ENCODE data around the gene CTDNEP1. TPM values are rescaled to one million over a fixed set of nuclear protein-coding genes. Genes with fewer than 3 reads are reported as not detected.

CTDNEP1 gene
- total and polyA plus RNA-seq, 4 donors: 11.0 to 28.6 (median 18.6) TPM

DNA sequence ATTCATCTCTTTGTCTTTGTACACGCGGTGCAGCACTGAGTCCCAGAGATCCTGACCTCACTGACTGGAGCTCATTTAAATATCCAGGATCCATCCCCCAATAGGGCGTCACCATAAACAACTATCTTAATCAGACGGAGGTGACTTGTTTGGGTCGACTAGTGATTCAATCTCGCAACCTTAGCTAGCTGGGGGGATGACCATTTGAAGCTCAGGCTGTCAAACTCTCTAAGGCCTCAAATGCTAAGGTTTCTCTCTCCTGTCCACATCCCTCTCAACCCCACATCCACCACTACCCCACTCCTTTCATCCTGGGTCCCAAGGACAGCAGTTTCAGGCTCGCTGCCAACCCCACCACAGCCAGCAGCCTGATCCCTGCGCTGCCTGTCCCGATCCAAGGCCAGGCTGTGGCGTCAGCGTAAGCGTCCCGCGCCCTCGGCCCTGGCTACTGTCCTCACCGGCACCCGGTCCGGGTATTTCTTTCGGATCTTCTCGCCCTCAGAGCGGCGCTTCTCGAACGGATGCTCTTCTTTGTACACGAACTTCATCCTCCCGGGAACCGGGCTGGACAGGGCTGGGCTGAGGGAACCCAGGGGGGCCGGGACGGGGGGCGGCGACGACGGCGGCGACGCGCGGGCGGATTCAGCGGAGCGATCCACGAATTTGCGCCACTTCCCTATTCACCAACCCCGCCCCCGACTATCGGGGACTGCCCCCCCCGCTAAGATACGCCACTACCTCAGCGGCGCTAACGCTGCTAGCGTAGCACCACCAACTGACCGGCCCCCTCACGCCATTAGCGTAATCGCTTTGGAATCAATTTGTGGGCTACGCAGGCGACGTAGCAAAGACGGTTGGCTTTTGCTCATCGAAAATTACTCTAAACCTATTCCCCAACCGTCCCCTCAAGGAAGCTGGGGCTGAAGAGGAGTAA, 9.5 kb downstream of the CTDNEP1 start, which contains the start of gene GABARAP:
Gene GABARAP (minus strand): TSS at position 667 of the 934 bp plus-strand sequence. CDS start 119 bp downstream, at position 548.
- Histone ChIP-seq H3K27ac (ENCODE audit: low read depth in 1 of 2, low read length in 2 of 2) (peak within 1 kb of the TSS; percentile 98 to 99), H3K9me3 (ENCODE audit: control insufficient read depth in 4 of 4, low read length in 3 of 4) (no peaks in the 10 kb centered on the region), H3K9ac (ENCODE audit: low read depth in 1 of 2, low read length in 2 of 2) (peak within 1 kb of the TSS; percentile 91 to 100), H3K27me3 (ENCODE audit: control insufficient read depth in 4 of 4, insufficient read depth in 4 of 4, low read length in 3 of 4) (no peaks in the 10 kb centered on the region), H3K4me3 (ENCODE audit: low read depth in 1 of 3, low read length in 3 of 3) (peak within 1 kb of the TSS; percentile 74 to 93 (median 91)), H3K36me3 (ENCODE audit: control insufficient read depth in 4 of 4, insufficient read depth in 3 of 4, low read depth in 1 of 4, low read length in 3 of 4) (peaks cover 3 to 31% (median 20%) of the 10 kb centered on the region in 4 donors), H3K4me1 (ENCODE audit: control insufficient read depth in 4 of 4, insufficient read depth in 4 of 4, low read length in 3 of 4) (peaks cover 2 to 36% (median 30%) of the 10 kb centered on the region in 4 donors)
- TF ChIP-seq NR2F2 (IDR thresholded peaks at IDR 0.05) (peak; percentile 6), HNF4G (IDR thresholded peaks at IDR 0.05) (no peak), GABPA (IDR thresholded peaks at IDR 0.05 in 1 of 2, conservative IDR thresholded peaks at IDR 0.05 in 1 of 2) (no peak), FOXA2 (IDR thresholded peaks at IDR 0.05) (no peak), EGR1 (IDR thresholded peaks at IDR 0.05; ENCODE audit: low read depth in 2 of 2) (peak; percentile 83 to 93), YY1 (IDR thresholded peaks at IDR 0.05) (no peak), HNF4A (conservative IDR thresholded peaks at IDR 0.05) (peak in 1 of 2 donors; percentile 7), SP1 (IDR thresholded peaks at IDR 0.05) (no peak), JUND (IDR thresholded peaks at IDR 0.05) (no peak), FOXA1 (IDR thresholded peaks at IDR 0.05) (no peak), RAD21 (IDR thresholded peaks at IDR 0.05) (no peak), RXRA (IDR thresholded peaks at IDR 0.05) (peak in 1 of 2 donors; percentile 18), TAF1 (conservative IDR thresholded peaks at IDR 0.05) (no peak)
- TF ChIP-seq, protein P1, sequence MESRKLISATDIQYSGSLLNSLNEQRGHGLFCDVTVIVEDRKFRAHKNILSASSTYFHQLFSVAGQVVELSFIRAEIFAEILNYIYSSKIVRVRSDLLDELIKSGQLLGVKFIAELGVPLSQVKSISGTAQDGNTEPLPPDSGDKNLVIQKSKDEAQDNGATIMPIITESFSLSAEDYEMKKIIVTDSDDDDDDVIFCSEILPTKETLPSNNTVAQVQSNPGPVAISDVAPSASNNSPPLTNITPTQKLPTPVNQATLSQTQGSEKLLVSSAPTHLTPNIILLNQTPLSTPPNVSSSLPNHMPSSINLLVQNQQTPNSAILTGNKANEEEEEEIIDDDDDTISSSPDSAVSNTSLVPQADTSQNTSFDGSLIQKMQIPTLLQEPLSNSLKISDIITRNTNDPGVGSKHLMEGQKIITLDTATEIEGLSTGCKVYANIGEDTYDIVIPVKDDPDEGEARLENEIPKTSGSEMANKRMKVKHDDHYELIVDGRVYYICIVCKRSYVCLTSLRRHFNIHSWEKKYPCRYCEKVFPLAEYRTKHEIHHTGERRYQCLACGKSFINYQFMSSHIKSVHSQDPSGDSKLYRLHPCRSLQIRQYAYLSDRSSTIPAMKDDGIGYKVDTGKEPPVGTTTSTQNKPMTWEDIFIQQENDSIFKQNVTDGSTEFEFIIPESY (IDR thresholded peaks at IDR 0.05): no peak
- TF ChIP-seq, protein P2, sequence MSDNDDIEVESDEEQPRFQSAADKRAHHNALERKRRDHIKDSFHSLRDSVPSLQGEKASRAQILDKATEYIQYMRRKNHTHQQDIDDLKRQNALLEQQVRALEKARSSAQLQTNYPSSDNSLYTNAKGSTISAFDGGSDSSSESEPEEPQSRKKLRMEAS (IDR thresholded peaks at IDR 0.05): peak; percentile 31
- TF ChIP-seq, protein P3, sequence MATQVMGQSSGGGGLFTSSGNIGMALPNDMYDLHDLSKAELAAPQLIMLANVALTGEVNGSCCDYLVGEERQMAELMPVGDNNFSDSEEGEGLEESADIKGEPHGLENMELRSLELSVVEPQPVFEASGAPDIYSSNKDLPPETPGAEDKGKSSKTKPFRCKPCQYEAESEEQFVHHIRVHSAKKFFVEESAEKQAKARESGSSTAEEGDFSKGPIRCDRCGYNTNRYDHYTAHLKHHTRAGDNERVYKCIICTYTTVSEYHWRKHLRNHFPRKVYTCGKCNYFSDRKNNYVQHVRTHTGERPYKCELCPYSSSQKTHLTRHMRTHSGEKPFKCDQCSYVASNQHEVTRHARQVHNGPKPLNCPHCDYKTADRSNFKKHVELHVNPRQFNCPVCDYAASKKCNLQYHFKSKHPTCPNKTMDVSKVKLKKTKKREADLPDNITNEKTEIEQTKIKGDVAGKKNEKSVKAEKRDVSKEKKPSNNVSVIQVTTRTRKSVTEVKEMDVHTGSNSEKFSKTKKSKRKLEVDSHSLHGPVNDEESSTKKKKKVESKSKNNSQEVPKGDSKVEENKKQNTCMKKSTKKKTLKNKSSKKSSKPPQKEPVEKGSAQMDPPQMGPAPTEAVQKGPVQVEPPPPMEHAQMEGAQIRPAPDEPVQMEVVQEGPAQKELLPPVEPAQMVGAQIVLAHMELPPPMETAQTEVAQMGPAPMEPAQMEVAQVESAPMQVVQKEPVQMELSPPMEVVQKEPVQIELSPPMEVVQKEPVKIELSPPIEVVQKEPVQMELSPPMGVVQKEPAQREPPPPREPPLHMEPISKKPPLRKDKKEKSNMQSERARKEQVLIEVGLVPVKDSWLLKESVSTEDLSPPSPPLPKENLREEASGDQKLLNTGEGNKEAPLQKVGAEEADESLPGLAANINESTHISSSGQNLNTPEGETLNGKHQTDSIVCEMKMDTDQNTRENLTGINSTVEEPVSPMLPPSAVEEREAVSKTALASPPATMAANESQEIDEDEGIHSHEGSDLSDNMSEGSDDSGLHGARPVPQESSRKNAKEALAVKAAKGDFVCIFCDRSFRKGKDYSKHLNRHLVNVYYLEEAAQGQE (IDR thresholded peaks at IDR 0.05): peak; percentile 8
- TF ChIP-seq, protein P4, sequence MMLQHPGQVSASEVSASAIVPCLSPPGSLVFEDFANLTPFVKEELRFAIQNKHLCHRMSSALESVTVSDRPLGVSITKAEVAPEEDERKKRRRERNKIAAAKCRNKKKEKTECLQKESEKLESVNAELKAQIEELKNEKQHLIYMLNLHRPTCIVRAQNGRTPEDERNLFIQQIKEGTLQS (IDR thresholded peaks at IDR 0.05): no peak
- TF ChIP-seq, protein P5, sequence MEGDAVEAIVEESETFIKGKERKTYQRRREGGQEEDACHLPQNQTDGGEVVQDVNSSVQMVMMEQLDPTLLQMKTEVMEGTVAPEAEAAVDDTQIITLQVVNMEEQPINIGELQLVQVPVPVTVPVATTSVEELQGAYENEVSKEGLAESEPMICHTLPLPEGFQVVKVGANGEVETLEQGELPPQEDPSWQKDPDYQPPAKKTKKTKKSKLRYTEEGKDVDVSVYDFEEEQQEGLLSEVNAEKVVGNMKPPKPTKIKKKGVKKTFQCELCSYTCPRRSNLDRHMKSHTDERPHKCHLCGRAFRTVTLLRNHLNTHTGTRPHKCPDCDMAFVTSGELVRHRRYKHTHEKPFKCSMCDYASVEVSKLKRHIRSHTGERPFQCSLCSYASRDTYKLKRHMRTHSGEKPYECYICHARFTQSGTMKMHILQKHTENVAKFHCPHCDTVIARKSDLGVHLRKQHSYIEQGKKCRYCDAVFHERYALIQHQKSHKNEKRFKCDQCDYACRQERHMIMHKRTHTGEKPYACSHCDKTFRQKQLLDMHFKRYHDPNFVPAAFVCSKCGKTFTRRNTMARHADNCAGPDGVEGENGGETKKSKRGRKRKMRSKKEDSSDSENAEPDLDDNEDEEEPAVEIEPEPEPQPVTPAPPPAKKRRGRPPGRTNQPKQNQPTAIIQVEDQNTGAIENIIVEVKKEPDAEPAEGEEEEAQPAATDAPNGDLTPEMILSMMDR (IDR thresholded peaks at IDR 0.05; ENCODE audit: low read depth, low read length, missing input control): no peak
- WGBS: under 1% methylated on average over 62 of the region's 62 CpGs
- peak; percentile 98 for DNase-seq (ENCODE audit: low spot score)
